Islet of Langerhans (tissue), 1 donor: ENCODE results near the gene SYT17.
"Not testable (repeated sequence)": the region's sequence is repeated elsewhere in the genome, so short reads cannot be mapped to it uniquely, and the experiment has no call there.

Experiments
- FAIRE-seq: peaks from one replicate; lab custom pipeline; 2011; peaks lifted over from hg19 to GRCh38; lab: Jason Lieb, UNC

The SYT17 gene

GRCh38 chr16:19174478-19174877 is 6.4 kb downstream of the SYT17 start:
- no peak for FAIRE-seq

DNA sequence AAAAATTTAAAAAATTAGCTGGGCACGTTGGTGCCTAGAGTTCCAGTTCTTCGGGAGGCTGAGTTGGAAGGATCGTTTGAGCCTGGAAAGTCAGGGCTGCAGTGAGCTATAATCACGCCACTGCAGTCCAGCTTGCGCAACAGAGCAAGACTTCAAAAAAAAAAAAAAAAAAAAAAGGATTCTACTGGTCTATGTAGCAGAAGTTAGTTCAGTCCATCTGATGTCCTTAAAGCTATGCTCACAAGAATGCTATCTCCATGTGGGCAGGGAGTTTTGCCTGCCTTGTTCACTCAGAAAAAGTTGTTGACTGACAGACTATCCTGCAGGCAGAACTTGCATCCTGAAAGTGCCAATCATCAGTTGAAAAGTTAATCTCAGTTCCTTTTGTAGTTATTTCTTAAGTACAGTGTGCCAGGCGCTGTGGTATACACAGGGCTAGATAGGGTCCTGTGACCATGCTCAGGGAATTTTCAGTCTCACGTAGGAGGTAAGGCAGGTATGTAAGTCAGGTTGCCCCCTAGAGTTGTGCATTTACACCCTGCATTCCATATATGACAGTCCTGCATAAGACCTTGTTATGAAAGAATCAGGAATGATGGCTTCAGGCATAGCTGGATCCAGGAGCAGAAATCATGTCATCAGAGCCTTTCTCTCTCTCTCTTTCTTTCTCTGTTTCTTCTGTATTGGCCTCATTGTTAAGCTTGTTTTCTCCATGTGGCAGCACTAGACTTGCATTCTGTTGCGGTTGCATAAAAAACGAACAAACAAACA is 7.6 kb downstream of the SYT17 start:
- no peak for FAIRE-seq

- FAIRE-seq, result no peak
These were observed 9.2 kb downstream of the SYT17 start for GRCh38 chr16:19177111-19177739.

GRCh38 chr16:19179546-19180490 is 11.8 kb downstream of the SYT17 start:
- no peak for FAIRE-seq

DNA sequence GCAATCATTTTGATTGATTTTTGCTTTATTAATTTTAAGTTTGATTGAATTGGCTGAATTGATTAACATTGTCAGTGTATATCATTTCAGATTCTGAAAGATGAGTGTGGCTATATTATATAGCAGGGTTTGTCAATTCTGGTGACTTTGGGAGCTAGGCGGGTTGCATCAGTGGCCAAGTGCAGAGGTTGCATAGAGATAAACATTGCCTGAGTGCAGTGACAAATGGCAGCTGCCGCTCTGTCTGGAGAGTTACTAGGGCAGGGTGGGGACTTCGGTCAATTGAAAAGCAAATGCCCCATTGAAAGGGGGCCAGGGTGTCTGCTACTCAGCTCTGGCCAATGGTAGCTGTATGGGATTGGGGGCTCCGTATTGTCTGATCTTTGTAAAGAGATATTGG is 12.7 kb downstream of the SYT17 start:
- FAIRE-seq, result no peak

- FAIRE-seq, result no peak
These were observed 14.4 kb downstream of the SYT17 start for GRCh38 chr16:19182481-19182880.

DNA sequence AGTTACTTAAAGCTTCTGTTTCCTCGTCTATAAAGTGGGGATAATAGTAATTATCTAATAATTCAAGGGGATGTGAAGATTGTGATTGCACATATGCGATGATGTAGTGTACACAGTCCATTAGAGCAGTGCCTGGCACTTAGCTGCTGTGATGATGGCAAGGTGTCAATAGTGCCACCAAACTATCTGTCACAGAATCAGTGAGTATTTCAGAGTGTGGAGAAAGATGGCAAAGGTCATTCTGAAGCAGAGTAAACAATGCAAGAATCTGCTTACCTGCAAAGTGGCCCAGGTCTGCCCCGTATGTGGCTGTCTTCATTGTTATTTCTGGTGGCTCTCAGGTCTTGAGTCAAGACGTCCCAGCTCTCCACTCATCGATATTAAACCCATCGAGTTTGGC is 15.1 kb downstream of the SYT17 start:
- no peak for FAIRE-seq

DNA sequence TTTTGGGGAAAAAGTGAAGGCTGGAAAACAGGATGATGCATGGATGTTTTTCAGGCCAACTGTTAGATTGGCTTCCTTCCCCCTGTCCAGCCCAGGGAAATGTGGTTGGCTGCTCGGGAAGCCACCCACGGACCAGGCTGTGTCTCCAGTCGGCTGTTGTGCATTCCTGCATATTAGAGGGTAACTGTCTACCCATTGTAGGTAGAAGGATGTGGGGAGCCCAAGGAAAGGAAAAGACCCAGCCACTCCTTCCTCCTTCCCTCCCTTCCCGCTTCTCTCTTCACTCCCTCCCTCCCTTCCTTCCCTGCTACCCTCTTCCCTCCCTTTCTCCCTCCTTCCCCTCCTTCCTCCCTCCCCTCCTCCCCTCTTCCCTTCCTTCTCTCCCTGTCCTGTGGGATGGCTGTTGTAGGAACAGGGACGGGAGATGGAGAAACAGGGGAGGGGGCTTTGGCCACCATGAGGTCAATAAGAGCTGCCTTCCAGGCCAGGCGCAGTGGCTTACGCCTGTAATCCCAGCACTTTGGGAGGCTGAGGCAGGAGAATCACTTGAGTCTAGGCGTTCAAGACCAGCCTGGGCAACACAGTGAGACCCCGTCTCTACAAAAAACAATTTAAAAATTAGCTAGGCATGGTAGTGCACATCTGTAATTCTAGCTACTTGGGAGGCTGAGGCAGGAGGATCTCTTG is 16.9 kb downstream of the SYT17 start:
- FAIRE-seq, result no peak

GRCh38 chr16:19185510-19185851 is 17.4 kb downstream of the SYT17 start:
- FAIRE-seq, result no peak

- no peak for FAIRE-seq
These were observed 18.4 kb downstream of the SYT17 start for GRCh38 chr16:19186408-19186807.

DNA sequence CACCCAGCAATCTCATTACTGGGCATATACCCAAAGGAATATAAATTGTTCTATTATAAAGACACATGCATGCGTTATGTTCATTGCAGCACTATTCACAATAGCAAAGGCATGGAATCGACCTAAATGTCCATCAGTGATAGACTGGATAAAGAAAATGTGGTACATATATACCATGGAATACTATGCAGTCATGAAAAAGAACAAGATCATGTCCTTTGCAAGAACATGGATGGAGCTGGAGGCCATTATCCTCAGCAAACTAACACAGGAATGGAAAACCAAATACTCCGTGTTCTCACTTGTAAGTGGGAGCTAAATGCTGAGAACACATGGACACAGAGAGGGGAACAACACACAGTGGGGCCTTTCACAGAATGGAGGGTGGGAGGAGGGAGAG is 19.9 kb downstream of the SYT17 start:
- not testable (repeated sequence) for FAIRE-seq

- FAIRE-seq, result no peak
These were observed 20.4 kb downstream of the SYT17 start for GRCh38 chr16:19188406-19188805.

- no peak for FAIRE-seq
These were observed 24.8 kb downstream of the SYT17 start for GRCh38 chr16:19192865-19193264.

- FAIRE-seq, result no peak
These were observed 28.8 kb downstream of the SYT17 start for GRCh38 chr16:19196871-19197270.

DNA sequence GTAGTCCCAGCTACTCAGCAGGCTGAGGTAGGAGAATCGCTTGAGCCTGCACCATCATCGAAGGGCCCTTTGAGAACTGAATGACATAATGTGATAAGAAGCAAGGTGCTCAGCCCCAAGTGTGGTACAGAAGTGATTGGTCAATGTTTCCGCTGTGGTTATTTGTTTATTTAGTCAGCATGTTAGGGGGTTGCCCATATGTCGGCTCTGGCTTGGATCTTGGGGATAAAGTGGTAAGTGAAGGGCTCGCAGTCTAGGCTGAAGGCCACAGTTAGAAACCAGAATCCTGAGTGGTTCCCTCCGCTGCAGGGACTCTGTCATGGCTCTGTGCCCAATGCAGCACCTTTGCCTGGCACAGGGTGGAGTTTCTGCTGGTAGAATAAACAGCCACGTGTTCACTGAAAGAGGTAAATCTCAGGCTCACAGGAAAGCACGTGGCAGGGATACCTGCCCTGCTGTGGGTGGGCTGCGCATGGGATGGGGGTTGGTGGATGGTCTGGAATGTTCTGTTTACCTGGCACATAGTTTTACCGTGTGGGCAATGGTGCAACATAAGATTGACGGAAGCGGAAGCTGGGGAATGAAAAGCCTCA is 35.4 kb downstream of the SYT17 start:
- FAIRE-seq, result no peak

DNA sequence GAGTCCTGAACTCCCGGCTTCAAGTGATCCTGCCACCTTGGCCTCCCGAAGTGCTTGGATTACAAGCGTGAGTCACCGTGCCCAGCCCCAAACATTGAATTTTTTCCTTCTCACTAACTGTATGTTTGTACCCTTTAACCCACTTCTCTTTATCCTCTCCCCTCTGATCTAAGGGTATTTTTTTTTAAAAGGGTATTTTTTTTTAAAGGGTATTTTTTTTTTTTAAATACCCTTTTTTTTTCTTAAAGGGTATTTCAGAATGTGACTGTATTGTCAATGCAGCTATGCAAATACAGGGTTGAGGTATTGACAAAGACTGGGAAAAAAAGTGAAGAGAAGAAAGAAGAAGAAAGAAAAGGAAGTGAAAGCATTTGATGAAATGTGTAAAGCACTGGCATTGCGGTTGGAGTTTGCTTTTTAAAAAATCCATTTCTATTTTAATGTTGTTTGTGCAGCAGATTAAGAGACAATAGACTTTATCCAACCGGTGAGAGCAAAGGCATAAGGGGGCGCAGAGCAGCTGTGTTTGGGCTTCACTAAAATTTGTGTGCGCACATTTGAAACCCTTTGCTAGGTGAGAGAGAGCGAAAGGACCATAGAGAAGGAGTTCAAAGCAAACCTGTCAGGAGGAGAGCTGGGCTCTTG is 42.4 kb downstream of the SYT17 start:
- FAIRE-seq, result no peak

DNA sequence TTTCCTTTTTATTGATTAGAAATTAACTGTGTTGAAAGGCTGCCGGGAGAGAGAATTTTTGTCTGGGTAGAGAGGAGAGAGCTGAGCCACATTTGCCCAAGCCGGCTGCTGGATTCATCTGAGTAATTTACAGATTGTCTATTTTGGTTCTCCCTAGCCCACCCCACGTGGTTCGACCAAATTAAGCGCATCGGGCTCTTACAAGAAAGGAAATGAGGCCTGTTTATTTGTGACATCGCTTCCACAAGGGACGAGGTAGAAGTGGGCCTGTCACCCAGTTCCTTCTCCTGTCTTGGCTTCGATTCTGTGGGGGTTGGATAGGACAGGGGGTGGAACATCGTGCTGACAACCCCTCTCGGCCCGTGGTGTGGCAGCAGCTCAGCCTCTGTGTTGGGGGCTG is 42.9 kb downstream of the SYT17 start:
- FAIRE-seq, result no peak

- no peak for FAIRE-seq
These were observed 44.0 kb downstream of the SYT17 start for GRCh38 chr16:19212059-19212458.

GRCh38 chr16:19213885-19214284 is 45.8 kb downstream of the SYT17 start:
- no peak for FAIRE-seq

DNA sequence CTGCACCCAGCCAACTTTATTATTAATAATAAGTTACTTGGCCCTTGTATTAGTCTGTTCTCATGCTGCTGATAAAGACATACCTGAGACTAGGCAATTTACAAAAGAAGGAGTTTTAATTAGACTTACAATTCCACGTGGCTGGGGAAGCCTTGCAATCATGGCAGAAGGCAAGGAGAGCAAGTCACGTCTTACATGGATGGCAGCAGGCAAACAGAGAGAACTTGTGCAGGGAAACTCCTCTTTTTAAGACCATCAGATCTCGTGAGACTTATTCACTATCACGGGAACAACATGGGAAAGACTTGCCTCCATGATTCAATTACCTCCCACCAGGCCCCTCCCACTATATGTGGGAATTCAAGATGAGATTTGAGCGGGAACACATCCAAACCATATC is 47.7 kb downstream of the SYT17 start:
- no peak for FAIRE-seq

- FAIRE-seq, result no peak
These were observed 50.5 kb downstream of the SYT17 start for GRCh38 chr16:19218581-19218980.

- no peak for FAIRE-seq
These were observed 51.8 kb downstream of the SYT17 start for GRCh38 chr16:19219836-19220235.
